H9 (cell line): Measurements from ENCODE around the gene KLHDC3. TPM values are rescaled to one million over a fixed set of nuclear protein-coding genes. Genes with fewer than 3 reads are reported as not detected.

Experiments used
- DNase-seq: peaks from one replicate; pipeline ENCODE4 v3.0.0-alpha.2; 2017
- H2AFZ ChIP-seq: one replicate; pipeline ENCODE4 v1.6.1; 2013; ENCODE audit warnings: mild to moderate bottlenecking, low read length, control low read depth, moderate library complexity
- H2AK5ac ChIP-seq: 2 replicates; pipeline ENCODE4 v1.6.1; 2013; ENCODE audit warnings: low read length, control low read depth, mixed read lengths; ENCODE audit not compliant: insufficient read length
- H2BK120ac ChIP-seq: one replicate; pipeline ENCODE4 v1.6.1; 2013; ENCODE audit warnings: low read depth, mild to moderate bottlenecking, low read length, control low read depth, inconsistent platforms; ENCODE audit not compliant: poor library complexity, severe bottlenecking
- H2BK12ac ChIP-seq: 2 replicates; pipeline ENCODE4 v1.6.1; 2013; ENCODE audit warnings: low read length, control low read depth, mixed read lengths, low read depth; ENCODE audit not compliant: insufficient read length
- H2BK15ac ChIP-seq: 2 replicates; pipeline ENCODE4 v1.6.1; 2013; ENCODE audit warnings: low read depth, low read length, control low read depth
- H2BK20ac ChIP-seq: one replicate; pipeline ENCODE4 v1.6.1; 2013; ENCODE audit warnings: low read depth, mild to moderate bottlenecking, low read length, control low read depth, inconsistent platforms; ENCODE audit not compliant: poor library complexity, severe bottlenecking
- H2BK5ac ChIP-seq: 2 replicates; pipeline ENCODE4 v1.6.1; 2013; ENCODE audit warnings: low read length, control low read depth, mixed read lengths; ENCODE audit not compliant: insufficient read length
- H3K14ac ChIP-seq: 2 replicates; pipeline ENCODE4 v1.6.1; 2013; ENCODE audit warnings: low read length, control low read depth; ENCODE audit not compliant: insufficient read depth
- H3K18ac ChIP-seq: 2 replicates; pipeline ENCODE4 v1.6.1; 2013; ENCODE audit warnings: low read depth, mild to moderate bottlenecking, mixed read lengths, low read length, control low read depth; ENCODE audit not compliant: insufficient read length
- H3K23ac ChIP-seq: 2 replicates; pipeline ENCODE4 v1.6.1; 2013; ENCODE audit warnings: low read length, control low read depth, mixed read lengths, low read depth; ENCODE audit not compliant: insufficient read length
- H3K23me2 ChIP-seq: 2 replicates; pipeline ENCODE4 v1.6.1; 2013; ENCODE audit warnings: low read depth, mild to moderate bottlenecking, mixed read lengths, low read length, control low read depth; ENCODE audit not compliant: insufficient read length, poor library complexity, severe bottlenecking
- H3K27ac ChIP-seq: 2 replicates; pipeline ENCODE4 v1.5.1; 2013; ENCODE audit warnings: low read length, control low read depth, mixed read lengths, low read depth; ENCODE audit not compliant: insufficient read length
- H3K27me3 ChIP-seq: 2 replicates; pipeline ENCODE4 v1.6.1; 2013; ENCODE audit warnings: low read length, control low read depth, inconsistent platforms; ENCODE audit not compliant: insufficient read depth
- H3K4ac ChIP-seq: 2 replicates; pipeline ENCODE4 v1.6.1; 2013; ENCODE audit warnings: low read depth, mild to moderate bottlenecking, control low read depth, inconsistent platforms, low read length, moderate library complexity
- H3K4me1 ChIP-seq: 2 replicates; pipeline ENCODE4 v1.6.1; 2013; ENCODE audit warnings: low read length, control low read depth, inconsistent platforms; ENCODE audit not compliant: insufficient read depth
- H3K4me2 ChIP-seq: 2 replicates; pipeline ENCODE4 v1.6.1; 2013; ENCODE audit warnings: low read length, control low read depth, mixed read lengths; ENCODE audit not compliant: insufficient read length, insufficient read depth
- H3K56ac ChIP-seq: 2 replicates; pipeline ENCODE4 v1.6.1; 2013; ENCODE audit warnings: low read depth, mild to moderate bottlenecking, mixed read lengths, low read length, control low read depth; ENCODE audit not compliant: insufficient read length
- H3K79me1 ChIP-seq: 2 replicates; pipeline ENCODE4 v1.6.1; 2013; ENCODE audit warnings: low read depth, mild to moderate bottlenecking, moderate library complexity, low read length, control low read depth, inconsistent platforms; ENCODE audit not compliant: insufficient read depth, poor library complexity, severe bottlenecking
- H3K79me2 ChIP-seq: 2 replicates; pipeline ENCODE4 v1.6.1; 2013; ENCODE audit warnings: low read length, control low read depth, inconsistent platforms; ENCODE audit not compliant: insufficient read depth
- H3K9ac ChIP-seq: 2 replicates; pipeline ENCODE4 v1.6.1; 2013; ENCODE audit warnings: low read length, control low read depth, mixed read lengths; ENCODE audit not compliant: insufficient read length; ENCODE audit errors: extremely low read depth
- H3K9me3 ChIP-seq: one replicate; pipeline ENCODE4 v1.6.1; 2013; ENCODE audit warnings: low read depth, low read length, inconsistent platforms; ENCODE audit not compliant: control insufficient read depth
- H3T11ph ChIP-seq: one replicate; pipeline ENCODE4 v1.6.1; 2013; ENCODE audit warnings: mild to moderate bottlenecking, low read length, control low read depth, inconsistent platforms
- H4K20me1 ChIP-seq: one replicate; pipeline ENCODE4 v1.6.1; 2013; ENCODE audit not compliant: control insufficient read depth, insufficient read length, insufficient read depth
- H4K5ac ChIP-seq: 2 replicates; pipeline ENCODE4 v1.6.1; 2013; ENCODE audit warnings: low read depth, mild to moderate bottlenecking, mixed read lengths, low read length, control low read depth; ENCODE audit not compliant: insufficient read length
- H4K8ac ChIP-seq: replicated peaks from 2 replicates; pipeline ENCODE4 v1.6.1; 2013; ENCODE audit warnings: low read length, control low read depth, mixed read lengths, low read depth; ENCODE audit not compliant: insufficient read length
- H4K91ac ChIP-seq: 2 replicates; pipeline ENCODE4 v1.6.1; 2013; ENCODE audit warnings: low read depth, mild to moderate bottlenecking, moderate library complexity, mixed read lengths, low read length, control low read depth; ENCODE audit not compliant: insufficient read length
- H3K27ac Mint-ChIP-seq, 3 experiments: 2 replicates in 2 of 3; 3 replicates in 1 of 3; pipeline ENCODE4 v1.8.0; 2020 to 2021; ENCODE audit warnings: mixed read lengths in 3 of 3, mild to moderate bottlenecking in 1 of 3, moderate library complexity in 1 of 3
- H3K27me3 Mint-ChIP-seq: 2 replicates; pipeline ENCODE4 v1.8.0; 2021; ENCODE audit warnings: low read depth, mild to moderate bottlenecking, moderate library complexity, mixed read lengths
- H3K36me3 Mint-ChIP-seq, 3 experiments: 2 replicates in 2 of 3; 3 replicates in 1 of 3; pipeline ENCODE4 v1.8.0; 2020 to 2021; ENCODE audit warnings: low read depth in 3 of 3, mixed read lengths in 3 of 3; ENCODE audit not compliant: insufficient read depth in 1 of 3
- H3K4me1 Mint-ChIP-seq, 2 experiments: 2 replicates each; pipeline ENCODE4 v1.8.0; 2020; ENCODE audit warnings: mixed read lengths in 2 of 2
- H3K4me3 Mint-ChIP-seq, 2 experiments: 2 replicates in 1 of 2; 3 replicates in 1 of 2; pipeline ENCODE4 v1.8.0; 2020 to 2021; ENCODE audit warnings: mild to moderate bottlenecking in 2 of 2, mixed read lengths in 2 of 2, moderate library complexity in 1 of 2
- H3K9me3 Mint-ChIP-seq, 2 experiments: 2 replicates in 1 of 2; 3 replicates in 1 of 2; pipeline ENCODE4 v1.8.0; 2020; ENCODE audit warnings: mild to moderate bottlenecking in 2 of 2, mixed read lengths in 2 of 2, moderate library complexity in 1 of 2
- CTCF ChIP-seq: fragments of 200-600 bp; sonication (generic); conservative IDR thresholded peaks from 3 replicates; pipeline ENCODE4 v1.8.0; 2021; ENCODE audit warnings: antibody characterized with exemption, mild to moderate bottlenecking
- WGBS: extraction: QIAGEN DNeasy Blood & Tissue Kit; methylation state at CpG from one replicate; pipeline ENCODE4 v1.1.7; 2013; ENCODE audit warnings: missing lambda C conversion rate, low lambda C conversion rate, mixed read lengths; ENCODE audit not compliant: insufficient read length; ENCODE audit errors: extremely low coverage; 5-methylcytosine and 5-hydroxymethylcytosine counted together
- total RNA-seq: library from RNA; stranded (reverse); gene quantifications from 2 replicates; pipeline ENCODE4 v1.2.1, GENCODE V29; 2021

Gene KLHDC3
- total RNA-seq, 1 experiment from 2014 or later = 146 TPM

GRCh38 chr6:43016176-43016942, 2.3 kb downstream of the KLHDC3 start:
- H3K4me1 ChIP-seq = peaks cover 2% of the 10 kb centered on the region; the same call in 1 of the 2 replicates
- no peak for TF ChIP-seq CTCF
- no peak for DNase-seq
- H3K79me2 ChIP-seq = peaks cover 9% of the 10 kb centered on the region; the same call in 1 of the 2 replicates
- no peak overlapping the region for H4K91ac ChIP-seq
- H3K14ac ChIP-seq = no peak overlapping the region
- no peak overlapping the region for H2AK5ac ChIP-seq
- Mint-ChIP-seq H3K4me1 (peaks cover 25 to 41% of the 10 kb centered on the region in 2 experiments), H3K36me3 (peaks cover 24 to 61% (median 59%) of the 10 kb centered on the region in 3 experiments), H3K27me3 (no peaks in the 10 kb centered on the region), H3K4me3 (peak overlapping the region; percentile 49 to 51; a peak in 4 of 5 replicates), H3K9me3 (no peaks in the 10 kb centered on the region; a peak in 1 of 5 replicates), H3K27ac (peak overlapping the region in 2 of 3 experiments; percentile 67 to 85; a peak in 4 of 7 replicates)
- no peak overlapping the region for H3K23ac ChIP-seq
- no peak overlapping the region for H4K5ac ChIP-seq
- H3K27me3 ChIP-seq = no peaks in the 10 kb centered on the region
- no peak overlapping the region for H2BK120ac ChIP-seq
- H3T11ph ChIP-seq = no peak overlapping the region
- H3K9ac ChIP-seq = no peak overlapping the region
- H3K18ac ChIP-seq = no peak overlapping the region
- H2BK15ac ChIP-seq = no peak overlapping the region
- H3K27ac ChIP-seq = no peak overlapping the region
- H3K56ac ChIP-seq = no peak overlapping the region
- H3K4ac ChIP-seq = no peak overlapping the region
- H2BK20ac ChIP-seq = no peak overlapping the region
- H3K23me2 ChIP-seq = peaks cover 11% of the 10 kb centered on the region
- H2AFZ ChIP-seq = no peak overlapping the region
- no CpG with 5 or more reads among the region's 7 CpGs for WGBS
- no peaks in the 10 kb centered on the region for H3K9me3 ChIP-seq
- no peak overlapping the region for H3K4me2 ChIP-seq
- no peak overlapping the region for H4K8ac ChIP-seq
- no peaks in the 10 kb centered on the region for H4K20me1 ChIP-seq
- H2BK12ac ChIP-seq = no peak overlapping the region
- H3K79me1 ChIP-seq = no peaks in the 10 kb centered on the region
- H2BK5ac ChIP-seq = no peak overlapping the region
